HG03064 (cell line): Measurements from ENCODE around the gene TAGLN3.

Source experiments
- ATAC-seq: cut with Tn5 transposase; IDR thresholded peaks from one replicate; pipeline ENCODE4 v1.9.1; 2021; ENCODE audit warnings: low read depth; ENCODE audit not compliant: unreplicated experiment

TAGLN3 gene

DNA sequence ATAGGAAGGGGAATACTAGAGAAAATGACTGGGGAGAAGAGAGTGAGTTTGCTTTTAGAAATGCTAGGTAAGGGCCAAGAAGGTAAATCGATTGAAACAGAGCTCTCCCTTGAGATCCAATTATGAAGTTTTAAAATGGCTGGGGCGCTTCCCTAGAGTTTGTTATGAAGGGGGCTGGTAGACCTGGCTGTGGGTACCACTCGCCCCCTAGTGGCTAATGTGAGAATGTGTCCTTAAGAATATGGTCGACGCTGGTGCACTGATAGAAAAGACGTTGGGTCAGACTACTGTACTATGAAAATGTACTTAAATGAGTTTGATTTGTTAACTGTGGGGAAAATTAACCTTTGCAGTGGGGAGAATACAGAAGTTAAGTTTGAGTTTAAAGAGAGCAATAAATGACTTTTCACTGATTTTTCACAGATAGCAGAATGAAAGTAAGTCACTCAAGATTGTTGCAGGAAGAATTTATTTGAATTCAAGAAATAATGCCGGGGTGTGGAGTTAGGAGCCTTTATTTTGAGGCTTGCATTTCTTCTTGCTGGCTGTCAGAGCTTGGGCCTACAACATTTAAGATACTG lies 45.0 kb downstream of the TAGLN3 start:
- peak; percentile 90 for ATAC-seq

GRCh38 chr3:112046599-112046998 lies 47.9 kb downstream of the TAGLN3 start:
- ATAC-seq, result no peak

- ATAC-seq, result no peak
Observed at GRCh38 chr3:112047264-112047663, 48.5 kb downstream of the TAGLN3 start.

DNA sequence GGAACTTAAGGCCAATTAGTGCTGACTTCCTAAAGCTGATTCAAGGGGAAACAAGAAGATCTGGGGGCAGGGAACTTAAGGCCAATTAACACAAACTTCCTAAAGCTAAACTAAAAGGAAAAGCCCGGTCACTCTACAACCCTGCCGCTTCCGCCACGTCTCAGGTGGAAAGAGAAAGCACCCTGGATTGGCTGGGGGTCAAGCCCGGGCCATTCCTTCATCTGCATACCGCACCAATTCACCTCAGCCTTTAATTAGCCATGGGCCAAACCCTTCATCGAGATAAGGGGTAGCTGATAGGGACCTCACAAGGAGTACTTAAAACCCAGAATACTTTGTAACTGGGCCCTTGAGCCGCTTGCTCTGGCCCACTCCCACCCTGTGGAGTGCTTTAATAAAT lies 50.2 kb downstream of the TAGLN3 start:
- ATAC-seq, result no peak

DNA sequence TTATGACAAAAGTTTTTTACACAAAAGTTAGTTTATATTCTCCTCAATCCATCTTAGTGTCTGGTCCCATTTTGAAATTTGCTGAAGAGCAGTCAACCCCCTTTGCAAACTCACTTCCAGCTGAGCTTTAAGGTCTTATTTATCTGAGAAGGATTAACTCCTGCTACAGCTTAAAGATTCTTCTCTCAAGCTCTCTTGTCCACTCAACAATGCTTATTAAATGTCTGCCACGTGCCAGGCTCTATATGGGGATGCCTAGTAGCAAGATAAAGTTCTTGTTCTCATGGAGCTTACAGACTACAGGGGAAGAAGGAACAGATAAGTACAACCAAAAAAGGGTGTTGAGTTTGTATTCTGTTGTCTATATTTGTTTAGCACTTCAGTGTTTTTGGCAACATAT lies 54.5 kb downstream of the TAGLN3 start:
- ATAC-seq, result no peak

DNA sequence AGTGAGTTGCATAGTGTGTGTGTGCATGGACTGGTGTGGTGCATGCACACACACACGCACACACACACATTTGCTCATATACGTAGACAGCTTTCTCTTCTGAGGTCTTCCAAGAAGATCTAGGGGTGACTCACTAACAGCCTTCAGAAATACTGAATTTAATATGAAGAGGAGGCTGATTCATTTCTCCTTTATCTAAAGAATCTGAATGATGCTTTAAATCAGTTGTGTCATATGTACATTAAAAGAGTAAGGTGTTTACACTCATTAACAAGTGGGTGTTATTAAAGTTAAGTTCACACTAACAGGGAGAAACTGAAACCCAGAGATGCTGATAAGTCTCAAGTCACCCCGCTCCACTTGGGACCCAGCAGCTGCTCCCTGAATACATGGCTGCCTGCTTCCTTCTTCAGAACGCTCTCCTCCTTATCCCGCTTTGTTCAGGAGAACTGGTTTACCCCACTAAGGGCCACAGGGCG lies 57.8 kb downstream of the TAGLN3 start:
- no peak for ATAC-seq

DNA sequence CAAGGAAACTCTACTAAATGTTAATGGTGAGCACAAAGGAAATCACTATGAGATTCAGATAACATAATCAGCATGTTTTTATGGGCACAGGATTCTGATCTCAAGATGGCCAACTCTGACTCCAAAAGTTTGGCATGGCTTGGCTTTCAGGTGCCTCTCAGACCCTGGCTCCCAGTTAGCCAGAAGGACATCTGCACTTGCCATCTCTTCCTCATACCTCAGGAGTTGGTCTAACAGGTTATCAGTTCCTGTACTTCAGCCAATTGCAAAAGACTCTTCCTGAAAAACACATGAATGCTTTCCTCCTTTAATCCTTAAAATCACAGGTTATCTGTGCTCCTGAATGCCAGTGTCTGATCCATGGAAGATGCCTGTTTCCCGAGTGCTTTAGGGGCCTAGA lies 60.8 kb downstream of the TAGLN3 start:
- ATAC-seq, result no peak

DNA sequence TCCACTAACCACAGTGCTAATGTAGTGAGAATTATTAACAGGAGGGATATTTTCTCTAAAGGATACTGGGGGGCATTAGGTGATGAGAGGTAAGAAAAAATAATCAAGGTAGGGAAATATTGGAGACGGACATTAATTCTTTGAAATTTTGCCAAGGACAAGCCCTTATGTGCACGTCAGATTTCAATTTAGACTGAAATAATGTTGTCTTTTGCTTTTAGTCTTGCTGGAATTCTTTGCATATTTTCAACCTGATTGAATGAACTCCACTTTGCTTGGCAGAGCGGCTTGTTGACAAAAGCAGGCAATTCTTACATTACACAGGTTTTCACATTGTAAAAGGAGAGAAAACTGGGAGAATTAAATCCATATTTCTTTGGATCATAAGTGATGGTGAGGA lies 62.4 kb downstream of the TAGLN3 start:
- no peak for ATAC-seq
